Breast epithelium (tissue), 3 donors: ENCODE measurements around the gene DMRT1.

Experiments used
- CTCF ChIP-seq, 3 donors: fragments of 450-650 bp; IDR thresholded peaks; one replicate each; pipeline ENCODE4 v1.5.1; 2016 to 2017; ENCODE audit warnings: antibody characterized with exemption in 3 of 3, mild to moderate bottlenecking in 3 of 3, moderate library complexity in 3 of 3
- POLR2A ChIP-seq: fragments of 450-650 bp; IDR thresholded peaks from one replicate; pipeline ENCODE4 v1.6.1; 2016; ENCODE audit warnings: antibody characterized with exemption, mild to moderate bottlenecking, moderate library complexity
- POLR2AphosphoS5 ChIP-seq, 3 donors: sonication (generic); formaldehyde crosslinking; IDR thresholded peaks; one replicate each; pipeline ENCODE4 v1.6.1; 2017; ENCODE audit warnings: antibody characterized with exemption in 3 of 3

- TF ChIP-seq CTCF (IDR thresholded peaks at IDR 0.05) (no peak), POLR2A (no peak), POLR2AphosphoS5 (IDR thresholded peaks at IDR 0.05) (no peak)
Measured at GRCh38 chr9:962023-962422, 120.5 kb downstream of the DMRT1 start.
